ENCODE measurements around the gene PLCB1. TPM values are rescaled to one million over a fixed set of nuclear protein-coding genes. Genes with fewer than 3 reads are reported as not detected.
"Not testable (repeated sequence)": the region's sequence is repeated elsewhere in the genome, so short reads cannot be mapped to it uniquely, and the experiment has no call there.

Gene PLCB1
- total RNA-seq, 1 experiment from 2014 or later: 4.4 TPM

DNA sequence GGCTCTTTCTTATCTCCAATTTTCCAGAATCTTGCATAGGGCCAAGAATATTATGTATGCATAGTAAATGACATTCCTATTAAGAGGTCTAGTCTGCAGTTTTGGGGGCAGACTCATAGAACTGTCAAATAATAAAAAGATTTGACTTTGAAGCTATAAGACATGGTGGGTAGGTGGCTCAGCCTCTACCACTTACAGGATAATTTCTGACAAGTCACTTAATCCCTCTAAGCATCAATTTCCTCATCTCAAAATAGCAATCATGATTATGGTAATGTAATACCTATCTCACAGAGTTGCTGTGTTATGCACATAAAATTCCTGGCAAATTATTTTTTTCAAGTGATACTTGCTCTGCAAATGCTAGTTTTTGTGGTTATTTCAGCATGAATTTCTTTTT is 329.1 kb downstream of the PLCB1 start:
- Histone ChIP-seq H3K27me3 (ENCODE audit: low read length) (peaks cover 4% of the 10 kb centered on the region; the same call in 1 of the 2 replicates), H3K9me3 (ENCODE audit: low read length) (no peaks in the 10 kb centered on the region), H4K20me1 (ENCODE audit: low read length) (no peaks in the 10 kb centered on the region), H3K4me2 (ENCODE audit: low read length) (no peak overlapping the region), H3K4me1 (ENCODE audit: insufficient read depth, low read length) (no peaks in the 10 kb centered on the region), H3F3A (ENCODE audit: low read length, unreplicated experiment) (no peaks in the 10 kb centered on the region), H3K79me2 (ENCODE audit: low read length) (no peaks in the 10 kb centered on the region), H3K36me3 (ENCODE audit: low read depth, low read length) (no peaks in the 10 kb centered on the region), H3K4me3 (ENCODE audit: low read length) (no peak overlapping the region), H3K27ac (ENCODE audit: low read length) (no peak overlapping the region), H3K9ac (ENCODE audit: low read length) (no peak overlapping the region), H3K9me2 (replicated peaks; ENCODE audit: low read length) (no peaks in the 10 kb centered on the region), H2AFZ (ENCODE audit: low read length) (no peak overlapping the region)
- DNase-seq: no peak
- no TSS peak for BruUV-seq (replicated peaks)
- intact Hi-C loops (cut with micrococcal nuclease): no loop called here
- no peak for TF ChIP-seq EZH2 (IDR thresholded peaks at IDR 0.05; ENCODE audit: low read length, unreplicated experiment)
- no peak for TF ChIP-seq EZH2phosphoT487 (IDR thresholded peaks at IDR 0.05; ENCODE audit: borderline replicate concordance, low read length)
- TF ChIP-seq, protein P1, sequence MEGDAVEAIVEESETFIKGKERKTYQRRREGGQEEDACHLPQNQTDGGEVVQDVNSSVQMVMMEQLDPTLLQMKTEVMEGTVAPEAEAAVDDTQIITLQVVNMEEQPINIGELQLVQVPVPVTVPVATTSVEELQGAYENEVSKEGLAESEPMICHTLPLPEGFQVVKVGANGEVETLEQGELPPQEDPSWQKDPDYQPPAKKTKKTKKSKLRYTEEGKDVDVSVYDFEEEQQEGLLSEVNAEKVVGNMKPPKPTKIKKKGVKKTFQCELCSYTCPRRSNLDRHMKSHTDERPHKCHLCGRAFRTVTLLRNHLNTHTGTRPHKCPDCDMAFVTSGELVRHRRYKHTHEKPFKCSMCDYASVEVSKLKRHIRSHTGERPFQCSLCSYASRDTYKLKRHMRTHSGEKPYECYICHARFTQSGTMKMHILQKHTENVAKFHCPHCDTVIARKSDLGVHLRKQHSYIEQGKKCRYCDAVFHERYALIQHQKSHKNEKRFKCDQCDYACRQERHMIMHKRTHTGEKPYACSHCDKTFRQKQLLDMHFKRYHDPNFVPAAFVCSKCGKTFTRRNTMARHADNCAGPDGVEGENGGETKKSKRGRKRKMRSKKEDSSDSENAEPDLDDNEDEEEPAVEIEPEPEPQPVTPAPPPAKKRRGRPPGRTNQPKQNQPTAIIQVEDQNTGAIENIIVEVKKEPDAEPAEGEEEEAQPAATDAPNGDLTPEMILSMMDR (conservative IDR thresholded peaks at IDR 0.05; ENCODE audit: low read depth, low read length): no peak
- CTCF ChIA-PET: no interaction called here
- POLR2A ChIA-PET (ENCODE audit: unreplicated experiment): no interaction called here
- ATAC-seq: no peak

DNA sequence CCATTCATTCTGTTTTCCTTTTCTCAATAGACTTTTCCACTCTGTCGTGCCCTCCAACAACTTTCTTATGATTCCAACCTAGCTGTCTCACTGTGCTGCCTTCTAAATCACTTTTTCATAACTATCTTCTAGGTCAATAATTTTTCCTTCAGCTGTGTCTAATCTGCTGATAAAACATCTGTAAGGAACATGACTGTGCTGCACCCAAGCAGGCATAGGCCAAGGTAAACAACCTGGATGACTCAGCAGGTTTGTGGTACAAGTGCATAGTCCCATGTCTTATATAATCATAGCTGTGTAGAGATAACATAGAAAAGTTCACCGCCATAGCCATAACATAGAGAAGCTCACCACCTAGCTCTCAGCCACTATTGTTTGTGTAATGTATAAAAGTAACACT is 332.3 kb downstream of the PLCB1 start:
- Histone ChIP-seq H3K4me1 (ENCODE audit: insufficient read depth, low read length) (no peaks in the 10 kb centered on the region), H4K20me1 (ENCODE audit: low read length) (no peaks in the 10 kb centered on the region), H3K9me3 (ENCODE audit: low read length) (no peaks in the 10 kb centered on the region), H2AFZ (ENCODE audit: low read length) (no peak overlapping the region), H3K27ac (ENCODE audit: low read length) (no peak overlapping the region), H3K79me2 (ENCODE audit: low read length) (no peaks in the 10 kb centered on the region), H3K9ac (ENCODE audit: low read length) (no peak overlapping the region), H3K4me2 (ENCODE audit: low read length) (no peak overlapping the region), H3F3A (ENCODE audit: low read length, unreplicated experiment) (no peaks in the 10 kb centered on the region), H3K9me2 (replicated peaks; ENCODE audit: low read length) (no peaks in the 10 kb centered on the region), H3K4me3 (ENCODE audit: low read length) (no peak overlapping the region), H3K27me3 (ENCODE audit: low read length) (peaks cover 9% of the 10 kb centered on the region; the same call in 1 of the 2 replicates), H3K36me3 (ENCODE audit: low read depth, low read length) (no peaks in the 10 kb centered on the region)
- intact Hi-C loops (cut with micrococcal nuclease): no loop called here
- BruUV-seq (replicated peaks): no TSS peak
- TF ChIP-seq EZH2 (IDR thresholded peaks at IDR 0.05; ENCODE audit: low read length, unreplicated experiment) (no peak), EZH2phosphoT487 (IDR thresholded peaks at IDR 0.05; ENCODE audit: borderline replicate concordance, low read length) (no peak)
- TF ChIP-seq, protein P1 (conservative IDR thresholded peaks at IDR 0.05; ENCODE audit: low read depth, low read length): no peak
- ChIA-PET CTCF (no interaction called here), POLR2A (ENCODE audit: unreplicated experiment) (no interaction called here)
- peak; percentile 50 for DNase-seq
- ATAC-seq: peak; percentile 62

DNA sequence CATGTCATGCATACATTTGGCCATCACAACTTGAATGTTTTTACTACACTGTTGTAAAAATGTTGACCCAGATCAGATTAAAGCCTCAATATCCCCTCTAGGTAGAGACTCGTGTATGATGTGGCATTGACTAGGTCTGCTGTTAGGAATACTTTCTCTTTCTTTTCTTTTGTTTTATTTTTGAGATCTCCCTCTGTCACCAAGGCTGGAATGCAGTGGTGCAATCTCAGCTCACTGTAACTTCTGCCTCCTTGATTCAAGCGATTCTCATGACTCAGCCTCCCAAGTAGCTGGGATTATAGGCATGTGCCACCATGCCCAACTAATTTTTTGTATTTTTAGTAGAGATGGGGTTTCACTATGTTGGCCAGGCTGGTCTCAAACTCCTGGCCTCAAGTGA is 334.7 kb downstream of the PLCB1 start:
- H2AFZ ChIP-seq (ENCODE audit: low read length); H3K9me3 ChIP-seq (ENCODE audit: low read length); H4K20me1 ChIP-seq (ENCODE audit: low read length); H3K4me1 ChIP-seq (ENCODE audit: insufficient read depth, low read length); H3K79me2 ChIP-seq (ENCODE audit: low read length); CTCF ChIA-PET; H3F3A ChIP-seq (ENCODE audit: low read length, unreplicated experiment); H3K9me2 ChIP-seq (replicated peaks; ENCODE audit: low read length); BruUV-seq (replicated peaks); H3K9ac ChIP-seq (ENCODE audit: low read length); H3K4me2 ChIP-seq (ENCODE audit: low read length); H3K4me3 ChIP-seq (ENCODE audit: low read length); H3K27ac ChIP-seq (ENCODE audit: low read length); intact Hi-C loops (cut with micrococcal nuclease); DNase-seq; ATAC-seq; H3K36me3 ChIP-seq (ENCODE audit: low read depth, low read length); POLR2A ChIA-PET (ENCODE audit: unreplicated experiment): not testable (repeated sequence)
- H3K27me3 ChIP-seq (ENCODE audit: low read length): peaks cover 15% of the 10 kb centered on the region; the same call in 1 of the 2 replicates

All from PC-3 (cell line).